HG03066 (cell line): ENCODE data around the gene PARL.
"Not testable (repeated sequence)": the region's sequence is repeated elsewhere in the genome, so short reads cannot be mapped to it uniquely, and the experiment has no call there.

Experiments
- ATAC-seq: cut with Tn5 transposase; IDR thresholded peaks from one replicate; pipeline ENCODE4 v1.9.1; 2021; ENCODE audit warnings: low read depth; ENCODE audit not compliant: unreplicated experiment

PARL gene

DNA sequence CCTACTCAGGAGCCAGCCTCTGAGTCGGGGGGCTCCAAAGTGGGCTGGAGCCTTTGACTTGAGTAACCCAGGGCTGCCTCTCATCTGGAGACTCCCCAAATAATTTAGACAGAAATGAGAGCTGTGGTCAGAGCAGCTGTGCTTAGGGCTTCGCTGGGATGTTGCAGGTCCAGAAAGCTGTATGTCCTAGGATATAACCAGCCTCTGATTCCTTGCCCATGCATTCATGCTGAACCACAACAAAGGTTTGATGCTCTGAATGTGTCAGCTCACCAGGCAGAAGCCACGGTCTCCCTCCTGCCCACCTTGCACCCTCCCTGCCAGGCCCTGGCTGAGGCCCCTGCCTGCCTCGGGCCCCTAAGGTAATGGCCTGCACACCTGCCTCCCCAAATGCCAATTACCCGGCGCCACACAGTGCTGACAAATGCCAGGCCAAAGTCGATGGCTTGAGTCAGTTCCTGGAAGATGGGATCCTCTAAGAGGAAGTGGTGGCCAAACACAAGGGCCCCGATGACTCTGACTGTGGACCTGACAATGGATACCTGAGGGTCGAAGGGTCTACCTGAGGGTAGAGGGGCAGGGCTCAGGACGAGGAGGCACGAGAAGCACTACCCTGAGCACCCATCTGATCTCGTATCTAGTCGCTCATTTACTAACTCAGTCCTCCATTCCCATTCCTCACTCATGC, 21.7 kb upstream of the PARL start:
- ATAC-seq, result no peak

DNA sequence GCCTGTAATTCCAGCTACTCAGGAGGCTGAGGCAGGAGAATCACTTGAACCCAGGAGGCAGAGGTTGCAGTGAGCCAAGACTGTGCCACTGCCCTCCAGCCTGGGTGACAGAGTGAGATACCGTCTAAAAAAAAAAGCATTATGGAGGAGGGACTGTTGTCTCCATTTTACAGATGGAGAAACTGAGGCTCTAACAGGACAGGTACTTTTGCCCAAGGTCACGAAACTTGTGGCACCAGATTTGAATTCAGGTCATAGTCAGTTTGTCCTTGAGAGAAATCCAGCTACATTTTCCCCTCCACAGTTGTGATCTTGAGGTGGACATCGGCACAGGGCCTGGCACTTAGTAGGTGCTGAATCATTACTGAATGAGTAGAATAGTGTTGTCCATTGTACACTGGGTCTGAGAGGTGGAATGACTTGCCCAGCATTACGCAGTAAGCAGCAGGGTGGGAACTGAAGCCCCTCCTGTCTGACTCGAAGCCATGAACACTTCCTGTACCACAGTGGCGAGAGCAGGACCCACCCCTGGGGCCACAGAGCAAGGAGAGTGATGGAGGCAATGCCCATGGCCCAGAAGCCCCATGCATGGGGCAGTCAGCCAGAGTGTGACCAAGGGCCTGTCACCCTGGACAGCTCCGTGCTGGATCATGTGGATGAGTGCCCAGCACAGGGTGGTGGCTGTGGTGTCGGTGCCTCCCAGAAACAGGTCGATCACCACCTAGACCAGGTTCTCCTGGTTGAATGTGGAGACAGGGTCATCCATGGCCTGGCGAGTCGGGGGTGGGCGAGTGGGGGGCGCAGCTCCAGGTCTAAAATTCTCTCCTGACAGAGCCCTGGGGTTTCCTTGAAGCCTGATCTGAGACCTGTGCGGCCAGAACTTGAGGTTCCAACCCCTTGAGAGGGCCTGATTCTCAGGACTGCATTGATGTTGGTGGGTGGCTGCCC, 20.4 kb upstream of the PARL start:
- ATAC-seq, result no peak

DNA sequence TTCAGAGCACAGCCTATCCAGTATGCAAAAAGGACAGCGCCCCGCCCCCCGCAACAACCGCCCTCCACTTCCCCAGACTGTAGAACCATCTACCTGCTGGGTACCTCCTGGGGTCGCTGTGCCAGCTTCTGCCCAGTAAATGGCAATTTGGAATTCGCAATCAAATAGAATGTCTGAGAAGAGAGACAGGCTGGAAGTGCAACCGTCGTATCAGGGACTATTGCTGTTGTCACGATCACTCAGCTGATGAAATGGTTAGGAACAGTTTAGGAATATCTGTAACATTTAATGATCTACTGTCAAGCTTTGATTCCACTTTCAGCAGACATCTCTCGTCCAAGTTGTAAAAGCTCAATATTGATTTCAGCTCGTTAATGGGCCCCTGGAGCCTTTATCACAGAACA, 13.3 kb upstream of the PARL start:
- ATAC-seq, result no peak

DNA sequence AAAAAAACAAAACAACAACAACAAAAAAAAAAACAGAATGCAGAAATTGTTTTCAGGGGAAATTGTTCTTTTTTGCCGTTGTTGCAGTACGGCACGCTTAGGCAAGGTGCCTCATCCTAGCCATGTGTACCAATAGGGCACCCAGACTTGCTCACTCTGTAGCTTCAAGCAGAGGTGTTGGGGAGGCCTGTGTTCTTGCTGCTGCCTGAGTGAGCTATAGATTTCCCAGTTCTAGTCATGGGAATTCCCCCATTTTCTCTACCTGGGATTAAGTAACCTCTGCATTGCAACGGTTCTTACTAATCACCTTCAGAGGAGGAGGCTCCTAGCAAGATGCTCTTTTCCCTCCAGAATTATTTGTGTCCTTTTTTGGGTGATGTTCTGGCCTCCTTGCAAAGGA, 12.9 kb upstream of the PARL start:
- no peak for ATAC-seq

DNA sequence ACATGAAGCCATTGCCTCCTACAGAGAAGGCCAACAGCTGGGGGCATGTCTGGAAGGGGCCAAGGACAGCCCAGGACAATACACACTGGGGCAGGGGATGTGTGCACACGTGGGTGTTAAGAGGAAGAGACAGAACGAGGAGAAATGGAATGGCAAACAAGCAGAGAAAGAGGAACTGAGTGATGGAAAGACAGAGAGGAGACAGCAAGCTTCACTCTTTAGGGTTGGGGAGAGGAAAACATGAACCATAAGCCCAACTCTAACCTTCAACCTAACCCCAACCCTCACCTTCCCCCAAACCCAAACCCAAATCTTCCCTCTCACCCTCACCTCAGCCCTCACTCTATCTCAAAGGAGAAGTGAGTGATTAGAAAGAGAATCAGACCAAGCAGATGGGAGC, 11.9 kb upstream of the PARL start:
- no peak for ATAC-seq

DNA sequence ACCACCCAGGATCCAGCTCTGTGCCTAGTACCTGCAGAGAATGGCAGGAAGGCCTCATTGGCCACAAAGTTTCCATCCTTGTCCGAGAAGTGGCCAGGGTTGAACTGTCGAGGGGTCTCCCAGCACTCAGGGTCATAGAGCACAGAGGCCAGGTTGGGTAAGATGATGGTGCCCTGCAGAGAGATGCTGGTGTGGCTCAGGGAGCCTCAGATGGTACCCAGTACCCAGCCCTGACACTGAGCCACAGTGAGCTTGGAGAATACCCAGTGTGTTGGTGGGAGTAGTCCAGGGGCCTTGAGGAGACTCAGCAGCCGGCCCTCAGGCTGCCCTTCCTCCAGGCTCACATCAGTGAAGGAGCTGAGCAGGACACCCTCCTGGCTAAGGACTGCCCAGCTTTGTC, 11.5 kb upstream of the PARL start:
- ATAC-seq, result no peak

DNA sequence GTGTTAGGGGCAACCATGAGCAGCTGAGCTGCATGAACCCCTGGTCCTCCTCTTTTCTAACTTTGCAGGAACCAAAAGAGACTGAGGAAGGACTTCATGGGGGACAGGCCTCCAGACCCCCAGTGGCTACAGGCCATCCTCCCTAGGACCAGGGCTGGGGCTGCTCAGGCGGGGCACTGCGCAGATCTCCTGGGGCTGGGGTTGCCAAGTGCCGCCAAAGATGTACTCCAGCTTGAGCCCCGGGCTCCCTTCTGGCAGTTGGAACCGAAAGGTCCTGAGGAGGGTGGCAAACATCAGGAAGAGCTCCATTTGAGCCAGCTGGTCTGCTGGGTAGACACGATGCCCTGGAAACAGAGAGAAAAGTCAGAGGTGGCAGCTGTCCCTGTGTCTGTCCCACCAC, 11.1 kb upstream of the PARL start:
- ATAC-seq, result no peak

DNA sequence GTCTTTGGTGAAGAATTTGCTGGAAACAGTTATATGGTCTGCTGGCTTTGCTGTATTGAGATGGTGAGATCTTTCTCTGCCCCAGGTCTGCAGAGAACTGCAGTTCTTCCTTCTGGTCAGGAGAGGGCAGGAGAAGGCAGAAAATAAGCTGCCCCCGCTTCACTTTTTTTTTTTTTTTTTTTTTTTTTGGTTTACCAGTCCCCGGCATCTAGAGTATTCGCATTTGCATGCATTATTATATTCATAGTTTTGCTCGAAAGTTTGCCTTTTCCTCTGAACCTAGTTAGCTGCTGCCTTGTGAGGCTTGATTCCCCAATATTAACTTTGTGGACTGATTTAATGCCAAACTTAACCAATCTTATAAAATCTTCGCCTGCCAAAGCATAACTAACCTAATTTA, 10.6 kb upstream of the PARL start:
- peak; percentile 82 for ATAC-seq

DNA sequence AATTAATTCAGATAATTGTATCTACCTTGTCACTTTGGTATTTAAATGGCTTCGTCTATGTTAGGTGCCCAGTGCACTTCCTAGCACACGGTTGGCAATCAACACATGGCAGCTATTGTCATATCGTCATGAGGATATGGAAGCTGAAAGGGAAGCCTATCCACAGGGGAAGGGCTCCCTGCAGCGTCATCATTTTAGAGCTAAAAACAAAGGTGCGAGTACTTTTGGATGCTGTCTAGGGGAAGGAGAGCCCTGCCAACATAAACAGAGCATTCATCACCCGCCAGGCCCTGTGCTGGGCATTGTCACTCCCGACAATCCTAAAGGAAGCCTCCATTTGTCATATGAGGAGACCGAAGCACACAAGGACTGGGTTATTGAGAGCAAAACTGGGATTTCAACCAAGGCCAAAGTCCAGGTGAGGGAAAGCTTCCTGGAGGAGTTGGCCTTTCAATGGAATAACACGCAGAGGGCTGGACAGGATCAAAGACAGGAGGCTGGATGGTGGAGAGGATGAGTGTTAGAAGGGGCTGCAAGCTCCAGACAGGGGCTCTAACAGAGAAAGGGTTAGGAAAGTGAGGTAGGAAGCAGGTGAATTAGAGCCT, 8.0 kb upstream of the PARL start:
- no peak for ATAC-seq

DNA sequence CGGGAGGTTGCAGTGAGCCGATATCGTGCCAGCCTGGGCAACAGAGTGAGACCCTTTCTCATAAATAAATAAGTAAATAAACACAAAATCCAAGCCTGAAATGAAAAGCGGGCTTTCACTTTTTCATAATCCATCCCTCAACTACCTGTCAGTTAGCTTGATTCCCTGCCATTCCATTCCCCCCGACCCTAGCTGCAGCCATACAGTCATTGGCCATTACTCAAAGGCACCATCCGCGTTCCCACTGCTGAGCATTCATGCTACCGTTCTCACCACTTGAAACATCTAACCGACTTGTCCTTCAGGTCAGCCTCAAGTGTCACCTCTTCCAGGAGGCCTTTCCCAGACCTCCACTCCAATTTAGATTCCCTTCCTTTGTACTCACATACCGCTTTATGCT, 1.1 kb upstream of the PARL start:
- no peak for ATAC-seq

DNA sequence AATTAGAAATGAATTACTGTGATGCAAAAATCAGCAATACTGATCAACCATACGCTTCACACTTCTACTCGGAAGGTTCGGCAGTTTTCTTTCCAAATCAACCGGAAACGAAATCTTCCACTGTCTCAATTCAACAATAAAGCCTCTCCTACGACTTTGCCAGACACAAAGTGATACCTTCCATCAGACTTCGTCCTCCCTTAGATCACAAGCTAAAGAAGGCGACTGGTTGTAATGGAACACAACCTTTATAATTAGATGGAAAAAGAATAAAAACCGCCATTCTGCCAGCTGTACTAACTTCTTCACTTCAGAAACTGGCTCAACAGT, 618 bp downstream of the PARL start:
- no peak for ATAC-seq

DNA sequence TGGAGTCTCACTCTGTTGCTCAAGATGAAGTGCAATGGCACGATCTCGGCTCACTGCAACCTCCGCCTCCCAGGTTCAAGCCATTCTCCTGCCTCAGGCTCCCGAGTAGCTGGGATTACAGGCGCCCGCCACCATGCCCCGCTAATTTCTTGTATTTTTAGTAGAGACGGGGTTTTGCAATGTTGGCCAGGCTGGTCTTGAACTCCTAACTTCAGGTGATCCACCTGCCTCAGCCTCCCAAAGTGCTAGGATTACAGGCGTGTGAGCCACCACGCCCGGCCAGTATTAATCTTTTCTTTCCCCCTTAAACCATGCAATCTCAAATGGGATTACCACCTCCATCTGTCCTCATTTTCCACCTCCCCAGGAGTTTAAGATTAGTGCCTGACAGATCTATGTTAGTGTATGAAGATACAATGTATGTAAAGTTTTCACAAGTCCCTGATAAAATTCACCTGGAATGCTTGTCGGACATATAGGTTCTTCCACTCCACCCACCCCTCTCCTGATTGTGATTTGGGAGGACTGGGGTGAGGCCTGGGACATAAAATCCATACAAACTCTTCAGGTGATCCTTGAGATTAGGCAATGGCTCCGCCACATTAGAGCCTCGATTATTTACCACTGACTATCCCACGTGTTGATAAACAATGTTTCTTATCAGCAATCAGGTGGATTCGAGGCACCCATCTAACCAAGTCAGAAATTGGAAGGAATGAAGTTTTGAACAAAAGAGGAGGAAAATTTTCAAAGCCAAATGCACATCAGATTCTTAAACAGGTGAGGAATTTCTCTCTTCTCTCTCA, 1.2 kb downstream of the PARL start:
- no peak for ATAC-seq

DNA sequence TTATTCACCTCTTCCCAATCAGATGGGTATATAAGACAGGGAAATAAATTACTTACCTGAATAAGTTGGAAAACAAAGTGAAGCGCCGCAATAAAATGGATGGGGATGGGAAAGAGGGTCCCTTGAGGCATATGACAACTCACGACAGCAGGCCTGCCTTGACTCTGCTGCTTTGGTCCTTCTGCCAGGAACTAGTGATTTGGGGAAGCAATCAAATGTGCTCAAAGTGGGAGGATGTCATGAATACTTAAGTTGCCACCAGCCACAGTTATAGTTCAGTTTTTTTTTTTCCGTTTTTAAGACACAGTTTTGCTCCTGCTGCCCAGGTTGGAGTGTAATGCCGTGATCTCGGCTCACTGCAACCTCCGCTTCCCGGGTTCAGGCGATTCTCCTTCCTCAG, 4.6 kb downstream of the PARL start:
- no peak for ATAC-seq

DNA sequence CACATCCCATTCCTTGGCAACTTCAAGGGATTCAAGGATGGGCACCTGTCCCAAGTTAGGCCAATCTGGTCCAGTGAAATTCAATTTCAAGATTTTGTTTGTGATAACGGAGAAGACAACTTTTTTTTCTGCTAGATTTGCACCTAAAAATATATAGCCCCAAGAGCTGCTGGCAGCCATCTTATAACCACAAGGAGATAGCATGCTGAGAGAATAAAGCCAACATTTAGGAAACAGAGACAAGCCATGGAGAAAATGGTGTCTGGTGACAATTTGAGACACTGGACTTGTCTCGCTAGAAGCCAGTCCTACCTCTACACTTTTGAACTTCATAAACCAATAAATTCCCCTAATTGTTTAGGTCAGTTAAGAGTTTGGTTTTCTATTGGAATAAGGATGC, 5.4 kb downstream of the PARL start:
- no peak for ATAC-seq

DNA sequence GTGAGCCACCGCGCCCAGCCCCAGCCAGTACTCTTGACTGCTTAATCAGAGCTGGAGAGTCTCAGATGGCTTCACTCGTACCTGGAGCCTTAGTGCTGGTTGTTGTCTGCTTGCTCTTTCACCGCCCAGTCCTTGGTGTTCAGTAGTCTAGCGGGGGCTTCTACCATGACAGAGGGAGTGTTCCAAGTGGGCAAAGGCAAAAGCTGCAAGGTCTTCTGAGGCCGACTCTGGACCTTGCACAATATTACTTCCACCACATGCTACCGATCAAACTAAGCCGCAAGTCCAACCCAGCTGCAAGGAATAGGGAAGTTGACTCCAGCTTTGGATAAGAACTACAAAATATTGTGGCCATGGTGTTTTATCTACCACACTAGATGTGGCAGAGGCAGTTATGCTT, 6.6 kb downstream of the PARL start:
- ATAC-seq, result no peak

DNA sequence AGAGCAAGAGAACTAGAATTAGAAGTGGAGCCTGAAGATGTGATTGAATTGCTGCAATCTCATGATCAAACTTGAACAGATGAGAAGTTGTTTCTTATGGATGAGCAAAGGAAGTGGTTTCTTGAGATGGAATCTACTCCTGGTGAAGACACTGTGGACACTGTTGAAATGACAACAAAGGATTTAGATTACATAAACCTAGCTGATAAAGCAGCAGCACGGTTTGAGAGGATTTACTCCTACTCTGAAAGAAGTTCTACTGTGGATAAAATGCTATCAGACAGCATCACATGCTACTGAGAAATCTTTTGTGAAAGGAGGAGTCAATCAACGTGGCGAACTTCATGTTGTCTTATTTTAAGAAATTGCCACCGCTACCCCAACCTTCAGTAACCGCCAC, 7.5 kb downstream of the PARL start:
- not testable (repeated sequence) for ATAC-seq

DNA sequence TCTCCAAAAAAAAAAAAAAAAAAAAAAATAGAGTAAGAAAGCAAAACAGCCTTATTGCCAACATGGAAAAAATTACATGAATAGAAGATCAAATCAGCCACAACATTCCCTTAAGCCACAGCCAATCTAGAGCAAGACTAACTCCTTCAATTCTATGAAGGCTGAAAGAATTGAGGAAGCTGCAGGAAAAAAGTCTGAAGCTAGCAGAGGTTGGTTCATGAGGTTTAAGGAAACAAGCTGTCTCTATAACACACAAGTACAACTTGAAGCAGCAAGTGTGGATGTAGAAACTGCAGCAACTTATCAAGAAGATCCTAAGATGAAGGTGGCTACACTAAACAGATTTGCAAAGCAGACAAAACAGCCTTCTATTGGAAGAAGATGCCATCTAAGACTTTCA, 9.3 kb downstream of the PARL start:
- no peak for ATAC-seq

DNA sequence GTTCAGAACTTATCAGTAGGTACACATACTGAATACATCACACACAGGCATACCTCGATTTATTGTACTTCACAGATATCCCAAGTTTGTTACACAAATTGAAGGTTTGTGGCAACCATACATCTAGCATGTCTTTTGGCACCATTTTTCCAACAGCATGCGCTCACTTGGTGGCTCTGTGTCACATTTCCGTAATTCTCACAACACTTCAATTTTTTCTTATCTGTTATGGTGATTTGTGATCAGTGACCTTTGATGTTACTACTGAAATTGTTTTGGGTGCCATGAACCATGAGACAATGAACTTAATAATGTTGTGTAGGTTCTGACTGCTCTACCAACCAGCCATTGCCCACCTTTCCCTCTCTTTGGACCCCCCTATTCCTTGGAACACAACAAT, 10.8 kb downstream of the PARL start:
- ATAC-seq, result no peak

DNA sequence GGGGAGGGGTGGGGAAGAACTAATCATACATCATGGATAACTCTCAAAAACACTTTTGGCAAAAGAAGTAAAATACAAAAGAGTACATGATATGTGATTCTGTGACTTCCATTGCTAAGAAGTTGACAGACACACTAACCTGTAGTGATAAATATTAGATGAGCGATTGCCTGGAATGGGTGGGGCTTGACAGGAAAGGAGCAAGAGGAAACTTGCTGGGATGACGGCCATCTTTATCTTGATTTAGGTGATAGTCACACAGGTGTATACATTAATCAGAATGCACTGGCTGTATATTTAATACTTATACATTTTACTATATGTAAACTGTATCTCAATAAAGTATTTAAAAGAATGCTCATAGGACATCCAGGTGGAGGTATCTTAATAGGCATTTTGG, 13.1 kb downstream of the PARL start:
- no peak for ATAC-seq

DNA sequence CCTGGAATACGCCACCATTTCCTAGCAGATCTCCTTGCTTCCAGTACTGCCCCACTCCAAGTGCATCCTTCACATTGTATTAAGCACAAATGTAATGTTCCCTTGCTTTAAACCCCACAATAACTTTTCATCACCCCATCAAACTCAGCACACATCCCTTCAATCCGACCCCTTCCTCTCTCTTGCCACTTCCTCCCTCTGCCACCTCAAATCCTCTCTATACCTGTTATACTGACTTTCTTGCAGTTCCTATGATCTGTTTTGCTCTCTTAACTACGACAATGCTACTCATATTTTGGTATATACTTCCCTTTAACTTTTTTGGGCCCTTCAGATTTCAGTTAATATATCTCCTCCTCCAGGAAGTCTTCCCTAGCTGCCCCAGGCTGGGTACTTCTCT, 14.1 kb downstream of the PARL start:
- ATAC-seq, result no peak

DNA sequence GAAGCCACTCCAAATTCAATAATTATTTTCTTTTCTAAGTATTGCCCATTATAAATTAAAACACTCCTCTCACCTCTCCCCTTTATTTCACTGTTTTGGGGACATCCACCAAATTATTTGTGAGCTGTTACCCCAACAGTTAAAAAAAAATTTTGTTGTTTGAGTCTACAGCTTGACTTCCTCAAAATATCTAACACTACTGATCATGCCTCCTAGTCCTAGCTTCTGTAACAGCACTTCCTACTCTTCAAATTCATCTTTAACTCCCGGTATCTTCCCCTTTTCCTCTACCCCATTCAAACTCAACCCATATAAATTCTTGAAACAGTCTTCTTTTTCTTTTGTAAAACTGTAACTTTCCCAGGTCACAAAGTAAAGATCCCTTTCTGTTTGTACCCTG, 15.9 kb downstream of the PARL start:
- no peak for ATAC-seq
